Measurements from ENCODE around the gene PHKG1.
A peak's percentile ranks its signal among the peaks of the same experiment; 100 is the strongest.
"Not testable (repeated sequence)": the region's sequence is repeated elsewhere in the genome, so short reads cannot be mapped to it uniquely, and the experiment has no call there.

The PHKG1 gene

DNA sequence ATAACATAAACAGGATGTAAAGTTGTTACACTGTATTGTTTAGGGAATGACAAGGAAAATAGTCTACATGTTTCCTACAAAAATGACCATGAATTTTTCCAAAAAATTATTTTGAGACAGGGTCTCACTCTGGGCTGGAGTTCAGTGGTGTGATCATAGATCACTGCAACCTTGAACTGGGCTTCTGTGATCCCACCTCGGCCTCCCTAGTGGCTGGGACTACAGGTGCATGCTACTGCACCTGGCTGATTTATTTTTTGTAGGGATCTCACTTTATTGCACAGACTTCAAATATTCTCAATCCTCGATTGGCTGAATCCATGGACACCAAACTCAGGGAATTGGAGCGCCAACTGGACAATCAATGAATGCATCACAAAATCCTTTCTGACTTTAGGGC lies 6.9 kb upstream of the PHKG1 start:
- peaks cover 5% of the 10 kb centered on the region for H3K4me1 Mint-ChIP-seq
- no peaks in the 10 kb centered on the region for H3K27me3 Mint-ChIP-seq (ENCODE audit: low read depth)
- TF ChIP-seq, protein P1, sequence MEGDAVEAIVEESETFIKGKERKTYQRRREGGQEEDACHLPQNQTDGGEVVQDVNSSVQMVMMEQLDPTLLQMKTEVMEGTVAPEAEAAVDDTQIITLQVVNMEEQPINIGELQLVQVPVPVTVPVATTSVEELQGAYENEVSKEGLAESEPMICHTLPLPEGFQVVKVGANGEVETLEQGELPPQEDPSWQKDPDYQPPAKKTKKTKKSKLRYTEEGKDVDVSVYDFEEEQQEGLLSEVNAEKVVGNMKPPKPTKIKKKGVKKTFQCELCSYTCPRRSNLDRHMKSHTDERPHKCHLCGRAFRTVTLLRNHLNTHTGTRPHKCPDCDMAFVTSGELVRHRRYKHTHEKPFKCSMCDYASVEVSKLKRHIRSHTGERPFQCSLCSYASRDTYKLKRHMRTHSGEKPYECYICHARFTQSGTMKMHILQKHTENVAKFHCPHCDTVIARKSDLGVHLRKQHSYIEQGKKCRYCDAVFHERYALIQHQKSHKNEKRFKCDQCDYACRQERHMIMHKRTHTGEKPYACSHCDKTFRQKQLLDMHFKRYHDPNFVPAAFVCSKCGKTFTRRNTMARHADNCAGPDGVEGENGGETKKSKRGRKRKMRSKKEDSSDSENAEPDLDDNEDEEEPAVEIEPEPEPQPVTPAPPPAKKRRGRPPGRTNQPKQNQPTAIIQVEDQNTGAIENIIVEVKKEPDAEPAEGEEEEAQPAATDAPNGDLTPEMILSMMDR (IDR thresholded peaks at IDR 0.05; ENCODE audit: unreplicated experiment in 3 of 3), result no peak
- no peak overlapping the region for H3K4me3 Mint-ChIP-seq
- no peaks in the 10 kb centered on the region for H3K9me3 Mint-ChIP-seq
- H3K27ac Mint-ChIP-seq, result no peak overlapping the region
- H3K36me3 Mint-ChIP-seq (ENCODE audit: low read depth), result peaks cover 35% of the 10 kb centered on the region

DNA sequence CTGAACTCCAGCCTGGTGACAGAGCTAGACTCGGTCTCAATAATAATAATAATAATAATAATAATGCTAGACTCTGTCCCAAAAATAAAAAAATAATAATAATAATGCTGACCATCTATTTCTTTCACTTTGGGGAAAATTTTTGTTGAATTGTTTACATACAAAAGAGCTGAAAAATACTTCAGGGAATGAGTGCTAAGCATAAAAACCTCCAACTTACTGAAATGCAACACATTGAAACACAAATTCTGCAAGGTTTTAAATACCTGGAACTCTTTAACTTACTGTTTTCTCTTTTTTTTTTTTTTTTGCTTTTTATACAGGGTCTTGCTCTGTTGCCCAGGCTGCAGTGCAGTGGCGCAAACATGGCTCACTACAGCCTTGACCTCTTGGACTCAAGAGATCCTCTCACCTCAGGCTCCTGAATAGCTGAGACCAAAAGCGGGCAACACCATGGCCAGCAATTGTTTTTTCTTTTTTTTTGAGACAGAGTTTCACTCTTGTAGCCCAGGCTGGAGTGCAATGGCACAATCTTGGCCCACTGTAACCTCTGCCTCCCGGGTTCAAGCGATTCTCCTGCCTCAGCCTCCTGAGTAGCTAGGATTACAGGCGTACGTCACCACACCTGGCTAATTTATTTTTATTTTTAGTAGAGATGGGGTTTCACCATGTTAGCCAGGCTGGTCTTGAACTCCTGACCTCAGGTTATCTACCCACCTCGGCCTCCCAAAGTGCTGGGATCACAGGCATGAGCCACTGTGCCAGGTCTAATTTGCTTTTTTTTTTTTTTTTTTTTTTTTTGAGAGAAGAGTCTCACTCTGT lies 5.6 kb upstream of the PHKG1 start:
- H3K9me3 Mint-ChIP-seq, result not testable (repeated sequence)

DNA sequence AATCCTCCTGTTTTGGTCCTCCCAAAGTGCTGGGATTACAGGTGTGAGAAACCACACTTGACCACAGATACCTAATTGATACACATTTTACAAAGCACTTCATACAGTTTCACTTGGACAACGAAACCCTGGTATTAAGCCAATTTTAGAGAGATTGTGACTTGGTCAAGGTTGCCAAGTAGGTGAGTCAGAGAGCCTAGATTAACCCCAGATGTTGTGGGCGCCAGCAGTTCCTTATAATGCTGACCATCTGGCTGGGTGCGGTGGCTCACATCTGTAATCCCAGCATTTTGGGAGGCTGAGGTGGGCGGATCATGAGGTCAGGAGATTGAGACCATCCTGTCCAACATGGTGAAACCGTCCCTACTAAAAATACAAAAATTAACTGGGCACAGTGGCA lies 4.9 kb upstream of the PHKG1 start:
- H3K36me3 Mint-ChIP-seq (ENCODE audit: low read depth), result peaks cover 28% of the 10 kb centered on the region
- TF ChIP-seq, protein P1 (IDR thresholded peaks at IDR 0.05; ENCODE audit: unreplicated experiment in 3 of 3), result no peak
- peaks cover 6% of the 10 kb centered on the region for H3K4me1 Mint-ChIP-seq
- no peaks in the 10 kb centered on the region for H3K27me3 Mint-ChIP-seq (ENCODE audit: low read depth)
- no peak overlapping the region for H3K4me3 Mint-ChIP-seq
- H3K9me3 Mint-ChIP-seq, result no peaks in the 10 kb centered on the region
- H3K27ac Mint-ChIP-seq, result no peak overlapping the region

More for the DNA sequence above, 5.6 kb upstream of the PHKG1 start:
- not testable (repeated sequence) for H3K4me3 Mint-ChIP-seq; H3K27ac Mint-ChIP-seq; H3K27me3 Mint-ChIP-seq (ENCODE audit: low read depth); H3K4me1 Mint-ChIP-seq
- H3K36me3 Mint-ChIP-seq (ENCODE audit: low read depth), result peaks cover 31% of the 10 kb centered on the region

DNA sequence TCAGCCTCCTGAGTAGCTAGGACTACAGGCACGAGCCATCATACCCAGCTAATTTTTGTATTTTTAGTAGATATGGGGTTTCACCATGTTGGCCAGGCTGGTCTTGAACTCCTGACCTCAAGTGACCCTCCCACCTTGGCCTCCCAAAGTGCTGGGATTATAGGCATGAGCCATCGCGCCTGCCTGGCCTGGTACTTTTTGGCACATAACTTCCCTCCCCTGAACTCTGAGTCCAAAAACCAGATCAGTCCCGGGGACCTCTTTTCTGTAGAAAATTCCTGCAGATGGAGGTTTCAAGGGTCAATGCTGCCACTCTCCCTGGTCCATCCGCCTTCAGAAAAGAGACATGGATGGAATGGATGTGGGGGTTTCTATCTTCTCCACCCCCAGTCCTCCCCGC lies 364 bp downstream of the PHKG1 start:
- not testable (repeated sequence) for H3K9me3 Mint-ChIP-seq; H3K36me3 Mint-ChIP-seq (ENCODE audit: low read depth); H3K27me3 Mint-ChIP-seq (ENCODE audit: low read depth)
- peak overlapping the region in 2 of 3 experiments; percentile 39 to 69 for H3K27ac Mint-ChIP-seq
- peaks cover 10% of the 10 kb centered on the region for H3K4me1 Mint-ChIP-seq
- peak overlapping the region in 1 of 3 experiments; percentile 52 for H3K4me3 Mint-ChIP-seq

DNA sequence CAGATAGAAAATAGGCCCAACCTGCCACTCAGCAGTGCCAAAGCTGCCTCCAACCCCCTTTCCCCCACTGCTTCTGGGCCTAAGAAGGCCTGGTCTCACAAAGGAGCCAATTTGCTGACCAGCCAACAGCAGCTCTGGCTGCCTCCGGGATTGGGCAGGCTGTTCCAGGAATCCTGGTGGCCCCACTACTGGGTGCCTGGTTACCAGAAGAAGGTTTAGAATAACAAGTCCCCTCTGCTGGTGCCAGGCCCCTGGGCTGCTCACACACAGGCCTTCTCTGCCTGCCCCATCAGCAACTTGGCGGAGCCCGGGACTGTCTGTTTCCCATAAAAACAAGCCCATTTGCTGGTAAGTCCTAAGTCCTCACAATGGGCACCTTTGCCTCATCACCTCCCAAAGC lies 1.2 kb downstream of the PHKG1 start:
- Mint-ChIP-seq H3K27ac (no peak overlapping the region), H3K4me1 (peaks cover 10% of the 10 kb centered on the region), H3K36me3 (ENCODE audit: low read depth) (peaks cover 4% of the 10 kb centered on the region), H3K9me3 (no peaks in the 10 kb centered on the region), H3K27me3 (ENCODE audit: low read depth) (no peaks in the 10 kb centered on the region), H3K4me3 (no peak overlapping the region)
- TF ChIP-seq, protein P1 (IDR thresholded peaks at IDR 0.05; ENCODE audit: unreplicated experiment in 3 of 3), result no peak

DNA sequence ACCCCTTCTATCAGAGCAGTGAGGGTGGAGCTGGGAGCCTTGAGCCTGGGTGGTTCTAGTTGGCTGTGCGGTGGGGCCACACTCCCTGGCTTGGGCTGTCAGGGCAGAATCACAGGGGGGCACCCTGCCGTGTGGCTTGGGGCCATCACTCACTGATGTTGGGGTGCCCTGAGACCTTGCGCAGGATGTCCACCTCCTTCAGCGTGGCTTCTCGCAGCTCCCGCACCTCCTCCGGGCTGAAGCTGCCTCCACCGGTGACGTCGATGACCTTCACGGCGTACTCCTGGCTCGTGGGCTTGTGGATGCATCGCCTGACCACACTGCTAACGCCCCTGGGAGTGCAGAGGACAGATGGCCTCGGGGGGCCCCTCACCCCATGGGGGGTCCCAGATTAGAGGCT lies 5.3 kb downstream of the PHKG1 start:
- H3K4me3 Mint-ChIP-seq, result no peak overlapping the region
- H3K4me1 Mint-ChIP-seq, result peaks cover 20% of the 10 kb centered on the region

More for the DNA sequence above, 5.3 kb downstream of the PHKG1 start:
- TF ChIP-seq, protein P1 (IDR thresholded peaks at IDR 0.05; ENCODE audit: unreplicated experiment in 3 of 3), result no peak
- H3K27me3 Mint-ChIP-seq (ENCODE audit: low read depth), result no peaks in the 10 kb centered on the region
- no peak overlapping the region for H3K27ac Mint-ChIP-seq
- H3K9me3 Mint-ChIP-seq, result no peaks in the 10 kb centered on the region
- peaks cover 11% of the 10 kb centered on the region for H3K36me3 Mint-ChIP-seq (ENCODE audit: low read depth)

Data from nephron (organoid).